OCI-LY1 (cell line): ENCODE measurements around the gene OTUB1.

Experiments used
- CTCF ChIP-seq: fragments of 200-600 bp; sonication (generic), shearing (Covaris generic); IDR thresholded peaks from 2 replicates; pipeline ENCODE4 v1.5.1; 2017; ENCODE audit warnings: mild to moderate bottlenecking, antibody characterized with exemption, low read length, moderate library complexity, mixed read lengths
- EZH2 ChIP-seq: fragments of 200-600 bp; sonication (generic), shearing (Covaris generic); IDR thresholded peaks from 2 replicates; pipeline ENCODE4 v1.8.0; 2017; ENCODE audit warnings: borderline replicate concordance, mixed run types, mild to moderate bottlenecking, antibody characterized with exemption, low read length, moderate library complexity, mixed read lengths

DNA sequence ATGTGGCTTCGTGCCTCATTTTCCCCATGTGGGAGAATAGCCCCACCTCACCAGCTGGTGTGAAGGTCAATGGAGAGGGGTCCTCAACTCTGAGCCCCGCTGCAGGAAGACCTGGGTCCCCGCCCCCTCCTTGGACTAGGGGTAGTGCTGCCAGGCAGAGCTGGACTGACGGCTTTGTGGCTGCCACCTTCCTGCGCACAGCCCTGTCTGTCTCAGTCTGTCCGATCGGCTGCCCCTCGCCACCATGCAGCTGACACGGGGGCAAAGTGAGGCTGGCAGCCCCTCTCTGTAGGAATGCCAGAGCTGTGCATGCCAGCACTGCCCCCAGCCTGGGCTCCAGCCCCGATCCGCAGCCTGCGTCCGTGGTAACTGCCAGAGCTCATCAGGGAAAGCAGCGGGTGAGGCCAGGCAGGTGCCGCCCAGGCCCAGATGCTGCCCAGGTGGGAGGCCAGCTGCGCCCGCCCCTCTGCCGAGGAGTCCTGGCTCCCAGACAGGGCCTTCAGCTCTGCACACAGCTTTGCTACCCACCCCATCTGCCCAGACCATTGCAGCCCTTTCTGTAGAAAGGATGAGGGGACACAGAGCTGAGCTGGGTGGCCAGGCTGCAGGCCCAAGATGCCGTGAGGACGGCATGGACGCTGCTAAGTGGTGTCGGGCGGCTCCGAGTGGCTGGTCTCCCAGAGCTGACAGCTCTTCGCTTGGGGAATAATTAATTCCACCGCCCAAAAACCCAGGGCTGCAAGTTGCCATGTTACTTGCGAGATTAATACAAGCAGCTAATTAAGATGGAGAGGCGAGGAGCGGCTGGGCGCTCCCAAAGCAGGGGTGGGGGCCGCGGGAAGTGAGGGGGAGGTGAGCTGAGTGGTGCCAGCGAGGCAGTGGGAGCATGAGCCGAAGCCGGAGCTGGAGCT is 30.0 kb downstream of the OTUB1 start:
- TF ChIP-seq CTCF: no peak
- TF ChIP-seq EZH2: no peak
